Gastrocnemius medialis (tissue), 4 donors: ENCODE data around the gene TMEM60. TPM values are rescaled to one million over a fixed set of nuclear protein-coding genes. Genes with fewer than 3 reads are reported as not detected.

Experiments used
- ATAC-seq, 2 donors: fragments of 150-250 bp; one replicate each; pipeline ENCODE4 v1.9.1; 2016
- DNase-seq, 2 donors: peaks; one replicate each; pipeline ENCODE4 v3.0.0-alpha.2; 2019
- H3K27ac ChIP-seq, 4 donors: fragments of 200-600 bp; sonication (generic); 1 replicate in 1 of 4; 2 replicates in 3 of 4; pipeline ENCODE4 v1.5.1; 2016 to 2018; ENCODE audit warnings: mild to moderate bottlenecking in 2 of 4, moderate library complexity in 1 of 4
- H3K27me3 ChIP-seq, 3 donors: fragments of 200-600 bp; sonication (generic) in 2 of 3; 1 replicate in 1 of 3; 2 replicates in 2 of 3; pipeline versions ENCODE4 v1.5.1 to v1.6.0; 2016 to 2019; ENCODE audit warnings: mild to moderate bottlenecking in 1 of 3, moderate library complexity in 1 of 3
- H3K36me3 ChIP-seq, 2 donors: fragments of 200-600 bp; sonication (generic) in 1 of 2; one replicate each; pipeline ENCODE4 v1.5.1; 2017 to 2018
- H3K4me1 ChIP-seq, 2 donors: fragments of 200-600 bp; sonication (generic) in 1 of 2; one replicate each; pipeline ENCODE4 v1.5.1; 2016 to 2017; ENCODE audit warnings: mild to moderate bottlenecking in 2 of 2
- H3K4me3 ChIP-seq, 4 donors: fragments of 200-600 bp; sonication (generic) in 3 of 4; 1 replicate in 1 of 4; 2 replicates in 3 of 4; pipeline ENCODE4 v1.5.1; 2016 to 2019; ENCODE audit warnings: mild to moderate bottlenecking in 2 of 4
- H3K9me3 ChIP-seq, 3 donors: fragments of 200-600 bp; sonication (generic) in 2 of 3; 1 replicate in 1 of 3; 2 replicates in 2 of 3; pipeline ENCODE4 v1.5.1; 2016 to 2019
- CTCF ChIP-seq, 5 experiments: fragments of 450-650 bp in 3 of 5; fragments of 200-600 bp in 2 of 5; sonication (generic) in 2 of 5; IDR thresholded peaks in 4 of 5; conservative IDR thresholded peaks in 1 of 5; 1 replicate in 4 of 5; 2 replicates in 1 of 5; pipeline ENCODE4 v1.5.1; 2016 to 2019; ENCODE audit warnings: antibody characterized with exemption in 5 of 5, mild to moderate bottlenecking in 3 of 5, moderate library complexity in 3 of 5
- POLR2A ChIP-seq, 2 donors: fragments of 450-650 bp; IDR thresholded peaks; one replicate each; pipeline ENCODE4 v1.6.1; 2017; ENCODE audit warnings: antibody characterized with exemption in 2 of 2, mild to moderate bottlenecking in 2 of 2, moderate library complexity in 2 of 2
- in situ Hi-C, 4 donors: fragments of 200-750 bp; cut with MboI; loops; one replicate each; pipeline versions ENCODE4 v1.15.0 to v1.8.0; 2017; ENCODE audit warnings: low sequenced_read_pairs in 4 of 4
- intact Hi-C: fragments of 100-400 bp; cut with DNase I; formaldehyde crosslinking; loops from one replicate; pipeline ENCODE4 v1.15.1; 2023; ENCODE audit warnings: low total_unique reads
- total RNA-seq, 4 donors: library from RNA; depleted of rRNA; stranded (reverse); fragments of >200 nt; gene quantifications; one replicate each; pipeline versions ENCODE4 v1.1.0 to v1.2.3, GENCODE V29; 2016

Gene TMEM60
- total RNA-seq, 4 donors from 2014 or later, result 7.0 to 26.9 (median 13.3) TPM

GRCh38 chr7:77826300-77826699 lies 28.1 kb upstream of the TMEM60 start:
- TF ChIP-seq POLR2A (IDR thresholded peaks at IDR 0.05), result no peak
- no peak for TF ChIP-seq CTCF (IDR thresholded peaks at IDR 0.05 in 4 of 5, conservative IDR thresholded peaks at IDR 0.05 in 1 of 5)
- intact Hi-C loops, result no loop called here
- peaks cover 0 to 2% (median 0%) of the 10 kb centered on the region in 3 donors for H3K9me3 ChIP-seq

GRCh38 chr7:77825131-77825530 lies 26.9 kb upstream of the TMEM60 start:
- ATAC-seq (no peak), DNase-seq (no peak)
- Histone ChIP-seq H3K27me3 (no peaks in the 10 kb centered on the region), H3K4me1 (peaks cover 13 to 15% of the 10 kb centered on the region in 2 donors), H3K9me3 (peaks cover 0 to 8% (median 4%) of the 10 kb centered on the region in 3 donors), H3K27ac (no peak overlapping the region), H3K4me3 (no peak overlapping the region), H3K36me3 (no peaks in the 10 kb centered on the region)
- intact Hi-C loops, result no loop called here
- TF ChIP-seq POLR2A (IDR thresholded peaks at IDR 0.05) (no peak), CTCF (IDR thresholded peaks at IDR 0.05 in 4 of 5, conservative IDR thresholded peaks at IDR 0.05 in 1 of 5) (no peak)
- in situ Hi-C loops, result no loop called here

More at GRCh38 chr7:77826300-77826699, 28.1 kb upstream of the TMEM60 start:
- H3K27me3 ChIP-seq, result no peaks in the 10 kb centered on the region
- H3K36me3 ChIP-seq, result no peaks in the 10 kb centered on the region
- H3K27ac ChIP-seq, result no peak overlapping the region
- DNase-seq, result no peak
- ATAC-seq, result no peak
- H3K4me1 ChIP-seq, result peaks cover 13 to 15% of the 10 kb centered on the region in 2 donors
- H3K4me3 ChIP-seq, result no peak overlapping the region
- in situ Hi-C loops, result no loop called here

GRCh38 chr7:77824636-77825035 lies 26.4 kb upstream of the TMEM60 start:
- Histone ChIP-seq H3K36me3 (no peaks in the 10 kb centered on the region), H3K4me3 (no peak overlapping the region), H3K27ac (no peak overlapping the region), H3K4me1 (peaks cover 13 to 15% of the 10 kb centered on the region in 2 donors), H3K27me3 (no peaks in the 10 kb centered on the region), H3K9me3 (peaks cover 0 to 8% (median 4%) of the 10 kb centered on the region in 3 donors)
- TF ChIP-seq CTCF (IDR thresholded peaks at IDR 0.05 in 4 of 5, conservative IDR thresholded peaks at IDR 0.05 in 1 of 5), result no peak
- TF ChIP-seq POLR2A (IDR thresholded peaks at IDR 0.05), result no peak
- DNase-seq (no peak), ATAC-seq (no peak)
- intact Hi-C loops (no loop called here), in situ Hi-C loops (no loop called here)

GRCh38 chr7:77823787-77824186 lies 25.6 kb upstream of the TMEM60 start:
- no peak overlapping the region for H3K4me3 ChIP-seq
- DNase-seq, result no peak
- H3K27ac ChIP-seq, result peak overlapping the region in 1 of 4 donors; percentile 11
- no peaks in the 10 kb centered on the region for H3K27me3 ChIP-seq
- peaks cover 13 to 15% of the 10 kb centered on the region in 2 donors for H3K4me1 ChIP-seq
- peaks cover 0 to 8% (median 4%) of the 10 kb centered on the region in 3 donors for H3K9me3 ChIP-seq
- ATAC-seq, result peak in 1 of 2 donors; percentile 36
- H3K36me3 ChIP-seq, result no peaks in the 10 kb centered on the region
- intact Hi-C loops (no loop called here), in situ Hi-C loops (no loop called here)
- TF ChIP-seq CTCF (IDR thresholded peaks at IDR 0.05 in 4 of 5, conservative IDR thresholded peaks at IDR 0.05 in 1 of 5) (no peak), POLR2A (IDR thresholded peaks at IDR 0.05) (no peak)

- no peaks in the 10 kb centered on the region for H3K27me3 ChIP-seq
- H3K9me3 ChIP-seq, result peaks cover 0 to 8% (median 4%) of the 10 kb centered on the region in 3 donors
- in situ Hi-C loops, result no loop called here
- H3K27ac ChIP-seq, result no peak overlapping the region
- peaks cover 13 to 15% of the 10 kb centered on the region in 2 donors for H3K4me1 ChIP-seq
- DNase-seq, result no peak
- no peak for ATAC-seq
- TF ChIP-seq POLR2A (IDR thresholded peaks at IDR 0.05), result no peak
- TF ChIP-seq CTCF (IDR thresholded peaks at IDR 0.05 in 4 of 5, conservative IDR thresholded peaks at IDR 0.05 in 1 of 5), result no peak
- H3K36me3 ChIP-seq, result no peaks in the 10 kb centered on the region
- H3K4me3 ChIP-seq, result no peak overlapping the region
- intact Hi-C loops, result no loop called here
Observed at GRCh38 chr7:77822269-77822668, 24.0 kb upstream of the TMEM60 start.
